Mesothelial cell of epicardium (in vitro differentiated cells): ENCODE measurements around the gene TACSTD2. TPM values are rescaled to one million over a fixed set of nuclear protein-coding genes. Genes with fewer than 3 reads are reported as not detected.
"Not testable (repeated sequence)": the region's sequence is repeated elsewhere in the genome, so short reads cannot be mapped to it uniquely, and the experiment has no call there.

Experiments
- DNase-seq, 2 experiments: peaks; one replicate each; pipeline ENCODE4 v3.0.0; 2021; ENCODE audit warnings: low spot score in 2 of 2; ENCODE audit not compliant: unreplicated experiment in 2 of 2
- H3K27ac Mint-ChIP-seq: 2 replicates; pipeline ENCODE4 v1.8.0; 2021; ENCODE audit warnings: mixed read lengths
- H3K27me3 Mint-ChIP-seq: 2 replicates; pipeline ENCODE4 v1.8.0; 2021; ENCODE audit warnings: low read depth, mixed read lengths
- H3K36me3 Mint-ChIP-seq: 2 replicates; pipeline ENCODE4 v1.8.0; 2021; ENCODE audit warnings: mixed read lengths
- H3K4me1 Mint-ChIP-seq: 2 replicates; pipeline ENCODE4 v1.8.0; 2021; ENCODE audit warnings: mixed read lengths
- H3K4me3 Mint-ChIP-seq: 2 replicates; pipeline ENCODE4 v1.8.0; 2021; ENCODE audit warnings: mild to moderate bottlenecking, moderate library complexity, mixed read lengths
- H3K9me3 Mint-ChIP-seq: 2 replicates; pipeline ENCODE4 v1.8.0; 2021; ENCODE audit warnings: mixed read lengths
- total RNA-seq: library from RNA; stranded (reverse); gene quantifications from 3 replicates; pipeline ENCODE4 v1.2.1, GENCODE V29; 2021
- TF ChIP-seq, protein P1 (sequence below): fragments of 200-600 bp; sonication (generic); IDR thresholded peaks from one replicate; pipeline ENCODE4 v1.5.0; 2021; ENCODE audit warnings: antibody characterized with exemption; ENCODE audit not compliant: unreplicated experiment

The TACSTD2 gene
- total RNA-seq, 1 donor from 2014 or later: 22.7 TPM

GRCh38 chr1:58608297-58608696 lies 31.2 kb upstream of the TACSTD2 start:
- Mint-ChIP-seq H3K4me3 (no peak overlapping the region), H3K36me3 (peaks cover 6% of the 10 kb centered on the region), H3K4me1 (peaks cover 8% of the 10 kb centered on the region), H3K27me3 (no peaks in the 10 kb centered on the region), H3K27ac (no peak overlapping the region), H3K9me3 (peaks cover 37% of the 10 kb centered on the region)
- TF ChIP-seq, protein P1, sequence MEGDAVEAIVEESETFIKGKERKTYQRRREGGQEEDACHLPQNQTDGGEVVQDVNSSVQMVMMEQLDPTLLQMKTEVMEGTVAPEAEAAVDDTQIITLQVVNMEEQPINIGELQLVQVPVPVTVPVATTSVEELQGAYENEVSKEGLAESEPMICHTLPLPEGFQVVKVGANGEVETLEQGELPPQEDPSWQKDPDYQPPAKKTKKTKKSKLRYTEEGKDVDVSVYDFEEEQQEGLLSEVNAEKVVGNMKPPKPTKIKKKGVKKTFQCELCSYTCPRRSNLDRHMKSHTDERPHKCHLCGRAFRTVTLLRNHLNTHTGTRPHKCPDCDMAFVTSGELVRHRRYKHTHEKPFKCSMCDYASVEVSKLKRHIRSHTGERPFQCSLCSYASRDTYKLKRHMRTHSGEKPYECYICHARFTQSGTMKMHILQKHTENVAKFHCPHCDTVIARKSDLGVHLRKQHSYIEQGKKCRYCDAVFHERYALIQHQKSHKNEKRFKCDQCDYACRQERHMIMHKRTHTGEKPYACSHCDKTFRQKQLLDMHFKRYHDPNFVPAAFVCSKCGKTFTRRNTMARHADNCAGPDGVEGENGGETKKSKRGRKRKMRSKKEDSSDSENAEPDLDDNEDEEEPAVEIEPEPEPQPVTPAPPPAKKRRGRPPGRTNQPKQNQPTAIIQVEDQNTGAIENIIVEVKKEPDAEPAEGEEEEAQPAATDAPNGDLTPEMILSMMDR: no peak
- no peak for DNase-seq

DNA sequence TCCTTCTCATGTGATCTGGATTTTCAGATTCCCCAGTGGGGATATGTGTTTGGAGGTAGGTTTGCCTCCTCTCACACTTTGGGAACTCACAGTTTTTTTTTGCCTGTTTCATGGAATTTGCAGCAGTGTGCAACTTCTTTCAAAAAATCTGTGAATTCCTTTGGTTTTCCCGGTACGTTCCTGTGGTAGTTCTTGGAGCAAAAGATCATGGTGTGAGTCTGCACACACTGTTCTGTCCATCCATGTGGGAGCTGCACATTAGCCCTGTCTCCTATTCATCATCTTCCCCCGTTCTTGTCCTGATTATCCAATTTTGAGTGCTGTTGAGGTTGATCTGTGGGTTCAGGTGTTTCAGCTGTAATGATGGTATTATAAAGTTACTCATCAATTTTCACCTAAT lies 30.3 kb upstream of the TACSTD2 start:
- TF ChIP-seq, protein P1: no peak
- H3K4me1 Mint-ChIP-seq: peaks cover 8% of the 10 kb centered on the region
- no peak overlapping the region for H3K27ac Mint-ChIP-seq
- no peaks in the 10 kb centered on the region for H3K27me3 Mint-ChIP-seq
- peaks cover 41% of the 10 kb centered on the region for H3K9me3 Mint-ChIP-seq
- DNase-seq: no peak
- no peak overlapping the region for H3K4me3 Mint-ChIP-seq
- peaks cover 12% of the 10 kb centered on the region for H3K36me3 Mint-ChIP-seq

DNA sequence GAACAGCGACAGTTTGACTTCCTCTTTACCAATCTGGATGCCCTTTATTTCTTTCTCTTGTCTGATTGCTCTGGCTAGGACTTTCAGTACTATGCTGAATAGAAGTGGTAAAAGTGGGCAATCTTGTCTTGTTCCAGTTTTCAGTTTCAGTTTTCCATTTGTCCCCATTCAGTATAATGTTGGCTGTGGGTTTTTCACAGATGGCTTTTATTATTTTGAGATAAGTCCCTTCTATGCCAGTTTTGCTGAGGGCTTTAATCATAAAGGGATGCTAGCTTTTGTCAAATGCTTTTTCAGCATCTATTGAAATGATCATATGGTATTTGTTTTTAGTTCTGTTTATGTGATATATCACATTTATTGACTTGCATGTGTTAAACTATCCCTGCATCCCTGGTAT lies 24.9 kb upstream of the TACSTD2 start:
- H3K36me3 Mint-ChIP-seq: peaks cover 29% of the 10 kb centered on the region
- not testable (repeated sequence) for DNase-seq, H3K27me3 Mint-ChIP-seq, H3K4me1 Mint-ChIP-seq, H3K4me3 Mint-ChIP-seq, H3K27ac Mint-ChIP-seq
- peaks cover 64% of the 10 kb centered on the region for H3K9me3 Mint-ChIP-seq

DNA sequence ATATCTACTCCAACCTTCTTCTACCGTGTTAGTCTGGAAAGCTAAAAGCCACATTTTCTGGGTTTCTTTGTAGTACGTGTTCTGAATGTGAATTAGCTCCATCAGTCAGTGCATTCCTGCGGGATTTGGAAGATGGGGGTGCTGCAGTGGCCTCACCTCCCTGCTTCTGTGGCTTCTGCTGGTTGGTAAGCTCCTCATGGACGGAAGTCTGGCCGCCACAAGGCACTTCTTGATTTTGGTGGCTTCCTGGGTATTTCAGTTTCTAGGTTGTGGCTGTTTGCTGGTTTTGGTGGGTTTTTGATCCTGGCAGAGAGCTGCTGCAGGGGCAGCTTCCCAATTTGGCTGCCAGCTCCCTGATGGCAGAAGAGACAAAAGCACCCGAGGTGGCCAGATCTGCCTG lies 20.9 kb upstream of the TACSTD2 start:
- Mint-ChIP-seq H3K4me3 (no peak overlapping the region), H3K27me3 (no peaks in the 10 kb centered on the region), H3K4me1 (peaks cover 12% of the 10 kb centered on the region), H3K36me3 (peaks cover 23% of the 10 kb centered on the region), H3K27ac (no peak overlapping the region), H3K9me3 (peaks cover 38% of the 10 kb centered on the region)
- DNase-seq: no peak
- TF ChIP-seq, protein P1: no peak

DNA sequence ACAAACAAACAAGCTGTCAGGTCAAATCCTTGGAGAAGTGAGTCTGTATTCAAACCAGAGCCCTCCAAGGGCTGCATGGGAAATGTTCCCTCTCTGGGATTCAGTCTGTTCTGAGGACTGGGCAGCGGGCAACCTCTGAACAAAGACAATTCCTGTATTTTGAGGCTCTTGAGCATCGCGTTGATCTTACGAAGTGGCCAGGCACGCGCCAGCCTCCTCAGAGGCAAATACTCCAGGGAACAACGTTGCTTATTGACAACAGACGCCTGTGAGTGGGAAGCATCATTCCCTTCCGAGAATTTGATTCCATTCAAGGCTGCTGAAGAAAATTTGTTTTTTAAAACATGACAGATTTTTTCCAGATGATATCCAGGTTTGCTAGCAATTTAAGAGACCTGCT lies 20.0 kb upstream of the TACSTD2 start:
- H3K27me3 Mint-ChIP-seq: no peaks in the 10 kb centered on the region
- H3K9me3 Mint-ChIP-seq: peaks cover 29% of the 10 kb centered on the region
- peaks cover 14% of the 10 kb centered on the region for H3K36me3 Mint-ChIP-seq
- peaks cover 21% of the 10 kb centered on the region for H3K4me1 Mint-ChIP-seq
- TF ChIP-seq, protein P1: no peak
- peak overlapping the region; percentile 53 for H3K27ac Mint-ChIP-seq
- no peak overlapping the region for H3K4me3 Mint-ChIP-seq
- no peak for DNase-seq

DNA sequence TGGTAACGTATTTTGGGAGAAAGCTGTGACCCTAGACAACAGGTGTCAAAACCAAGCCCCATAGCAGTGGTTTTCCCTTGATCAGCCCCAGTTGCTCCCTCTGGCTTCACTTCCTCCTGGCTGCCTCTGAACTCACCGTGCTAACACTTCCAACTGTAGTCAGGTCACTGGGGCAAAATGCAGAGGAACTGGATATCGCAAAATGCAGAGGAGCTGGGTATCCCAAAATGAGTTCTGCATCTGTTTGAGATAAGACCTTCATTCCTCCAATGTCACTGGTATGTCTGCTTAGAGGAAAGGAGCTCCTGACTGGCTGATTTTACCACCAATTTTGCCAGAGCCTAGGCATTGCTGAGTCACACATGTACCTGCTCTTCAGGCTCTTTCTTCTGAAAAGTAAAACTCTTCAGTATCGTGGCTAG lies 19.6 kb upstream of the TACSTD2 start:
- no peaks in the 10 kb centered on the region for H3K27me3 Mint-ChIP-seq
- H3K27ac Mint-ChIP-seq: peak overlapping the region; percentile 53
- TF ChIP-seq, protein P1: no peak
- H3K4me1 Mint-ChIP-seq: peaks cover 22% of the 10 kb centered on the region
- peaks cover 10% of the 10 kb centered on the region for H3K36me3 Mint-ChIP-seq
- peaks cover 24% of the 10 kb centered on the region for H3K9me3 Mint-ChIP-seq
- H3K4me3 Mint-ChIP-seq: no peak overlapping the region
- no peak for DNase-seq
